Effector memory CD8-positive, alpha-beta T cell (primary cell): ENCODE measurements around the gene ACTR8.
A peak's percentile ranks its signal among the peaks of the same experiment; 100 is the strongest.

Experiments used
- ATAC-seq: fragments of 150-1000 bp; cut with Tn5 transposase; replicated peaks from 2 replicates; pipeline ENCODE4 v1.10.0; 2021; ENCODE audit warnings: mild to moderate bottlenecking, moderate library complexity
- DNase-seq, 3 experiments: peaks; one replicate each; pipeline ENCODE4 v3.0.0; 2021
- H3K27ac Mint-ChIP-seq, 2 donors: one replicate each; pipeline ENCODE4 v1.8.0; 2022; ENCODE audit warnings: mild to moderate bottlenecking in 2 of 2, mixed read lengths in 2 of 2, moderate library complexity in 2 of 2
- H3K27me3 Mint-ChIP-seq, 2 donors: one replicate each; pipeline ENCODE4 v1.8.0; 2022; ENCODE audit warnings: mixed read lengths in 2 of 2
- H3K36me3 Mint-ChIP-seq: one replicate; pipeline ENCODE4 v1.8.0; 2022; ENCODE audit warnings: mild to moderate bottlenecking, moderate library complexity, mixed read lengths; ENCODE audit not compliant: insufficient read depth
- H3K4me1 Mint-ChIP-seq, 2 donors: one replicate each; pipeline ENCODE4 v1.8.0; 2022; ENCODE audit warnings: low read depth in 2 of 2, mixed read lengths in 2 of 2
- H3K4me3 Mint-ChIP-seq, 2 donors: one replicate each; pipeline ENCODE4 v1.8.0; 2022; ENCODE audit warnings: mild to moderate bottlenecking in 2 of 2, mixed read lengths in 2 of 2, moderate library complexity in 2 of 2
- H3K9me3 Mint-ChIP-seq, 2 donors: one replicate each; pipeline ENCODE4 v1.8.0; 2022; ENCODE audit warnings: mixed read lengths in 2 of 2

The ACTR8 gene

GRCh38 chr3:53850895-53851294 is 31.1 kb downstream of the ACTR8 start:
- DNase-seq (no peak), ATAC-seq (no peak)
- Mint-ChIP-seq H3K4me3 (no peak overlapping the region), H3K27me3 (peaks cover 17 to 56% of the 10 kb centered on the region in 2 donors), H3K27ac (no peak overlapping the region), H3K9me3 (no peaks in the 10 kb centered on the region), H3K36me3 (no peaks in the 10 kb centered on the region), H3K4me1 (no peaks in the 10 kb centered on the region)

GRCh38 chr3:53849916-53850315 is 32.0 kb downstream of the ACTR8 start:
- no peak for DNase-seq
- no peaks in the 10 kb centered on the region for H3K9me3 Mint-ChIP-seq
- ATAC-seq = no peak
- no peaks in the 10 kb centered on the region for H3K36me3 Mint-ChIP-seq
- H3K27ac Mint-ChIP-seq = no peak overlapping the region
- H3K4me1 Mint-ChIP-seq = no peaks in the 10 kb centered on the region
- H3K27me3 Mint-ChIP-seq = peaks cover 17 to 65% of the 10 kb centered on the region in 2 donors
- no peak overlapping the region for H3K4me3 Mint-ChIP-seq

- DNase-seq (no peak), ATAC-seq (no peak)
- no peaks in the 10 kb centered on the region for H3K9me3 Mint-ChIP-seq
- peak overlapping the region; percentile 58 to 71 for H3K4me3 Mint-ChIP-seq
- H3K36me3 Mint-ChIP-seq = peaks cover 2% of the 10 kb centered on the region
- no peak overlapping the region for H3K27ac Mint-ChIP-seq
- H3K27me3 Mint-ChIP-seq = peaks cover 37 to 83% of the 10 kb centered on the region in 2 donors
- peaks cover 0 to 3% of the 10 kb centered on the region in 2 donors for H3K4me1 Mint-ChIP-seq
Observed at GRCh38 chr3:53846851-53847155, 35.1 kb downstream of the ACTR8 start.

DNA sequence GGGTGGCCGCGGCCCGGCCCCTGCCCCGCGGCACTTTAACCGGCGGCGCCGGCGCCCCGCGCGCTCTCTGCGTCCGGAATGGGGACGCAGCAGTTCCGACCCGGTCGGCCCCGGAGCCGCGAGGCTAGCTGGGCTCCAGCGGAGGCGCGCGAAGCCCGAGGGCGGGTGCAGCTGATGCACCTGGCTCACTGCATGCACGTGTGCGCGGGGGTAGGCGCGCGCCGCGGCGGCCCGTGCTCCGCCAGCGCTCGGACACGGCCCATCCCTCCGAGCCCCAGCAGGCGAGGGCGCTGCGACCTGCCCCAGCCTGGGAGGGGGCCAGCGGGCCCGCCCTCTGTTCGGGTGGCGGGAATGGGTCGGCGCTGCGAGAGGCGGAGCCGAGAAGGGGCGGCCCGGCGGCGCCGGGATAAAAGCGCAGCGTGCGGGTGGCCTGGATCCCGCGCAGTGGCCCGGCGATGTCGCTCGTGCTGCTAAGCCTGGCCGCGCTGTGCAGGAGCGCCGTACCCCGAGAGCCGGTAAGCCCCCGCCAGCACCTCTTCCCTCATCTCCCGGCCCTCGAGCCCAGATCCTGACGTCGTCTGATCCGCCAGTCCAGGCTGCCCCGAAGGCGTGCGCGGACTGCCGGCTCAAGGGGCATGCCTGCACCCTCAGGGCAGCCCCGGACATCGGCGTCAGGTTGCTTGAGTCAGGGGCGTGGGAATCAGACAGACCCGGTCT is 35.7 kb downstream of the ACTR8 start, which contains the start of the genes CHDH and IL17RB:
TSS of gene CHDH (minus strand) at position 286 of the 717 bp plus-strand sequence. CDS start 22,411 bp downstream, outside the sequence.
TSS of gene IL17RB (plus strand) at position 435 of the 717 bp plus-strand sequence. CDS start at position 456, 21 bp downstream.
- peaks cover 2% of the 10 kb centered on the region for H3K36me3 Mint-ChIP-seq
- H3K27ac Mint-ChIP-seq = no peak within 1 kb of the TSS
- no peak for DNase-seq
- peaks cover 37 to 79% of the 10 kb centered on the region in 2 donors for H3K27me3 Mint-ChIP-seq
- H3K4me1 Mint-ChIP-seq = peaks cover 0 to 3% of the 10 kb centered on the region in 2 donors
- no peaks in the 10 kb centered on the region for H3K9me3 Mint-ChIP-seq
- peak within 1 kb of the TSS; percentile 58 to 71 for H3K4me3 Mint-ChIP-seq
- ATAC-seq = peak; percentile 63

GRCh38 chr3:53845881-53846133 is 36.1 kb downstream of the ACTR8 start:
- DNase-seq (no peak), ATAC-seq (peak; percentile 22)
- H3K36me3 Mint-ChIP-seq = peaks cover 2% of the 10 kb centered on the region
- peak overlapping the region in 1 of 2 donors; percentile 49 for H3K4me3 Mint-ChIP-seq
- H3K4me1 Mint-ChIP-seq = peaks cover 0 to 3% of the 10 kb centered on the region in 2 donors
- H3K9me3 Mint-ChIP-seq = no peaks in the 10 kb centered on the region
- H3K27ac Mint-ChIP-seq = no peak overlapping the region
- H3K27me3 Mint-ChIP-seq = peaks cover 37 to 74% of the 10 kb centered on the region in 2 donors

- H3K4me3 Mint-ChIP-seq = peak overlapping the region; percentile 25 to 49
- peaks cover 0 to 3% of the 10 kb centered on the region in 2 donors for H3K4me1 Mint-ChIP-seq
- peaks cover 2% of the 10 kb centered on the region for H3K36me3 Mint-ChIP-seq
- H3K9me3 Mint-ChIP-seq = no peaks in the 10 kb centered on the region
- DNase-seq (no peak), ATAC-seq (no peak)
- H3K27me3 Mint-ChIP-seq = peaks cover 37 to 71% of the 10 kb centered on the region in 2 donors
- no peak overlapping the region for H3K27ac Mint-ChIP-seq
Observed at GRCh38 chr3:53845103-53845880, 36.7 kb downstream of the ACTR8 start.

GRCh38 chr3:53844262-53845102 is 37.5 kb downstream of the ACTR8 start:
- Mint-ChIP-seq H3K9me3 (no peaks in the 10 kb centered on the region), H3K4me3 (no peak overlapping the region), H3K27ac (peak overlapping the region in 1 of 2 donors; percentile 49), H3K36me3 (peaks cover 2% of the 10 kb centered on the region), H3K4me1 (peaks cover 0 to 3% of the 10 kb centered on the region in 2 donors), H3K27me3 (peaks cover 43 to 66% of the 10 kb centered on the region in 2 donors)
- no peak for DNase-seq
- no peak for ATAC-seq

- ATAC-seq = no peak
- Mint-ChIP-seq H3K36me3 (peaks cover 2% of the 10 kb centered on the region), H3K4me3 (no peak overlapping the region), H3K27me3 (peaks cover 45 to 60% of the 10 kb centered on the region in 2 donors), H3K9me3 (no peaks in the 10 kb centered on the region), H3K4me1 (peaks cover 0 to 3% of the 10 kb centered on the region in 2 donors), H3K27ac (peak overlapping the region in 1 of 2 donors; percentile 49)
- no peak for DNase-seq
Observed at GRCh38 chr3:53843195-53844177, 38.5 kb downstream of the ACTR8 start.

DNA sequence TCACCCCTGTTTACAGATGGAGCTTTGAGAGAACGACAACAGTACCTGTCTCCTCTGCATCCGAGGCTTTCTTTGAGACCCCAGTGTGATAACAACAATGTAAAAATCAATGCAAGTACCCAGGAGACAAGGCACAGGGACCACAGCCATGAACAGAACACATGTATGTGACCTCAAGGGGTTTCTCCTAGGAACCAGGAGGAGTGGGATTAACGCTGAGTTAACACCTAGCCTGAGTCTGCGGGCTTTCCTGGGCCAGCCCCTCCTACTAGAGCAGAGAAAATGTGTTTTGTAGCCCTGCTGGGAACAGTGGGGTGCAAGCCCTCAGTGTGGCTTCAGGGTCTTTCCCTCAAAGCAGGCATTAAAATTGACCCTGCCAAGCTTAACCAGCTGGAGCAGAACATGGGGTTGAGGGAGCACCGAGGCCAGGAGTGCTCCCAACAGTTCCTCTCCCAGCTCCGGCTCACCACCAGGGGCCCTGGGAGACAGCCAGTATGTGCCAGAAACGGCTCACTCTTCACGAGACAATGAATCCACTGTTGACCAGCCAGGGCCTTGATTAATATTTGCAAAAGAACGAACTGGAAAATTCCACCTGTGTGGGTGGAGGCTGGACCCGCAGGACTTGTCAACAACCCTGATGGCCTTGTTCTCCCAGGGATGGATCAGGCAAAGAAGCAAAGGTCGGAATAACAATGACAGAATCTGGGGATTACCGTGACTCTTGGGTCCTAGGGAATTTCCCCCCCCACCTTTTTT is 39.3 kb downstream of the ACTR8 start:
- no peak for ATAC-seq
- H3K4me3 Mint-ChIP-seq = no peak overlapping the region

GRCh38 chr3:53841296-53841695 is 40.7 kb downstream of the ACTR8 start:
- ATAC-seq = no peak
- Mint-ChIP-seq H3K27ac (no peak overlapping the region), H3K9me3 (no peaks in the 10 kb centered on the region), H3K4me3 (no peak overlapping the region), H3K36me3 (peaks cover 2% of the 10 kb centered on the region), H3K27me3 (peaks cover 39 to 48% of the 10 kb centered on the region in 2 donors), H3K4me1 (peaks cover 0 to 11% of the 10 kb centered on the region in 2 donors)
- DNase-seq = no peak

More for the DNA sequence above, 39.3 kb downstream of the ACTR8 start:
- Mint-ChIP-seq H3K36me3 (peaks cover 2% of the 10 kb centered on the region), H3K9me3 (no peaks in the 10 kb centered on the region), H3K4me1 (peaks cover 0 to 6% of the 10 kb centered on the region in 2 donors), H3K27me3 (peaks cover 42 to 61% of the 10 kb centered on the region in 2 donors), H3K27ac (no peak overlapping the region)
- no peak for DNase-seq

DNA sequence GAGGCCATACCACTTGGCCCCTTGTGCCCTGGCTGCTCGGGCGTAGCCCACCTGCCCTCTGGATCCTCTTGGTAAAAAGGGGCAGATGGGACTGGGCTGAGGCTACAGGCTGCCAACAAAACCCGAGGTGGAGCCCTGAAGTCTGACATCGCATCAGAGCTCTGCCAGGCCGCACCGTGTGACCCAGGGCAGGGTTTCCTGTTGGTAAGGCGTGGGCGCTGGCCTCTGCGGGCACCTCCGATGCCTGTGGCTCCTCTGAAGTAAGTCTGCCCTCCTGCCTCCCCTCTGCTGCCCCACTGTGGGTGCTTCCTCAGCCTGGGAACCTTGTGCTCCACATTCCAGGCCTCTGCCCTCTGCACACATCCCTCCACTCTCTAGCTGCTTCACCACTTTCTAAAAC is 44.6 kb downstream of the ACTR8 start:
- H3K36me3 Mint-ChIP-seq = no peaks in the 10 kb centered on the region
- no peaks in the 10 kb centered on the region for H3K9me3 Mint-ChIP-seq
- ATAC-seq (peak; percentile 52), DNase-seq (no peak)
- H3K27ac Mint-ChIP-seq = peak overlapping the region in 1 of 2 donors; percentile 60
- peaks cover 13 to 18% of the 10 kb centered on the region in 2 donors for H3K27me3 Mint-ChIP-seq
- no peak overlapping the region for H3K4me3 Mint-ChIP-seq
- H3K4me1 Mint-ChIP-seq = peaks cover 0 to 9% of the 10 kb centered on the region in 2 donors
